GM23338 (cell line): ENCODE measurements around the gene CYP19A1. TPM values are rescaled to one million over a fixed set of nuclear protein-coding genes. Genes with fewer than 3 reads are reported as not detected.

ENCODE experiments used
- ATAC-seq: fragments of 200-7000 bp; cut with Tn5 transposase; 3 replicates; pipeline ENCODE4 v1.9.1; 2020
- DNase-seq: peaks from one replicate; pipeline ENCODE4 v3.0.0-alpha.2; 2015; ENCODE audit warnings: low spot score
- H2AFZ ChIP-seq: fragments of 200-600 bp; sonication (generic); 2 replicates; pipeline ENCODE4 v1.8.0; 2016; ENCODE audit warnings: antibody characterized with exemption, mild to moderate bottlenecking, moderate library complexity
- H3F3A ChIP-seq: fragments of 200-600 bp; sonication (generic); replicated peaks from 2 replicates; pipeline ENCODE4 v1.8.0; 2017; ENCODE audit warnings: antibody characterized with exemption, mixed run types, low read depth
- H3K27ac ChIP-seq: fragments of 200-600 bp; sonication (generic); 2 replicates; pipeline ENCODE4 v1.6.1; 2016; ENCODE audit warnings: low read depth
- H3K27me3 ChIP-seq: fragments of 200-600 bp; sonication (generic); 2 replicates; pipeline ENCODE4 v1.8.0; 2016; ENCODE audit warnings: mild to moderate bottlenecking, mixed run types, moderate library complexity; ENCODE audit not compliant: insufficient read depth
- H3K36me3 ChIP-seq: fragments of 200-600 bp; sonication (generic); 2 replicates; pipeline ENCODE4 v1.8.0; 2016; ENCODE audit warnings: mild to moderate bottlenecking; ENCODE audit not compliant: insufficient read depth
- H3K4me1 ChIP-seq: fragments of 200-600 bp; sonication (generic); 2 replicates; pipeline ENCODE4 v1.8.0; 2016; ENCODE audit warnings: mild to moderate bottlenecking, moderate library complexity; ENCODE audit not compliant: insufficient read depth
- H3K4me2 ChIP-seq: fragments of 200-600 bp; sonication (generic); 2 replicates; pipeline ENCODE4 v1.7.1; 2017; ENCODE audit warnings: mixed run types
- H3K4me3 ChIP-seq: fragments of 200-600 bp; sonication (generic); 2 replicates; pipeline ENCODE4 v1.6.1; 2016; ENCODE audit warnings: mixed run types
- H3K79me2 ChIP-seq: fragments of 200-600 bp; sonication (generic); replicated peaks from 2 replicates; pipeline ENCODE4 v1.8.0; 2017; ENCODE audit warnings: mild to moderate bottlenecking; ENCODE audit not compliant: insufficient read depth
- H3K9me2 ChIP-seq: fragments of 200-600 bp; sonication (generic); 2 replicates; pipeline ENCODE4 v1.8.0; 2017; ENCODE audit not compliant: insufficient read depth
- H4K20me1 ChIP-seq: fragments of 200-600 bp; sonication (generic); replicated peaks from 2 replicates; pipeline ENCODE4 v1.8.0; 2017; ENCODE audit warnings: mild to moderate bottlenecking; ENCODE audit not compliant: insufficient read depth
- H3K27ac Mint-ChIP-seq: 2 replicates; pipeline ENCODE4 v1.8.0; 2020; ENCODE audit warnings: inconsistent platforms, mild to moderate bottlenecking, moderate library complexity, mixed read lengths
- H3K27me3 Mint-ChIP-seq: 3 replicates; pipeline ENCODE4 v1.8.0; 2022; ENCODE audit warnings: low read depth, mild to moderate bottlenecking, moderate library complexity, mixed read lengths, inconsistent platforms; ENCODE audit not compliant: insufficient read depth, poor library complexity
- H3K36me3 Mint-ChIP-seq: 3 replicates; pipeline ENCODE4 v1.8.0; 2021; ENCODE audit warnings: low read depth, mild to moderate bottlenecking, inconsistent platforms, moderate library complexity, mixed read lengths
- H3K4me1 Mint-ChIP-seq: 3 replicates; pipeline ENCODE4 v1.8.0; 2020; ENCODE audit warnings: mild to moderate bottlenecking, inconsistent platforms, mixed read lengths
- H3K4me3 Mint-ChIP-seq: 3 replicates; pipeline ENCODE4 v1.8.0; 2021; ENCODE audit warnings: moderate library complexity, mild to moderate bottlenecking, inconsistent platforms, mixed read lengths
- H3K9me3 Mint-ChIP-seq: 3 replicates; pipeline ENCODE4 v1.8.0; 2020; ENCODE audit warnings: moderate library complexity, mild to moderate bottlenecking, inconsistent platforms, mixed read lengths
- CREB1 ChIP-seq: fragments of 250-450 bp; sonication (Bioruptor Pico); IDR thresholded peaks from 2 replicates; pipeline ENCODE4 v1.5.0; 2020; ENCODE audit warnings: low read depth, mild to moderate bottlenecking, moderate library complexity
- CTCF ChIP-seq, 2 experiments: fragments of 200-600 bp in 1 of 2; sonication (generic) in 1 of 2; conservative IDR thresholded peaks; 2 replicates each; pipeline versions ENCODE4 v1.5.1 to v1.6.1; 2016 to 2017; ENCODE audit warnings: antibody characterized with exemption in 2 of 2, low read depth in 2 of 2, mild to moderate bottlenecking in 2 of 2, moderate library complexity in 1 of 2
- EZH2 ChIP-seq: fragments of 200-600 bp; sonication (generic); IDR thresholded peaks from one replicate; pipeline ENCODE4 v1.8.0; 2017; ENCODE audit warnings: antibody characterized with exemption, mild to moderate bottlenecking, low read depth; ENCODE audit not compliant: unreplicated experiment
- EZH2phosphoT487 ChIP-seq: fragments of 200-600 bp; sonication (generic); IDR thresholded peaks from one replicate; pipeline ENCODE4 v1.8.1; 2018; ENCODE audit warnings: antibody characterized with exemption; ENCODE audit not compliant: unreplicated experiment
- JUNB ChIP-seq: IDR thresholded peaks from one replicate; pipeline ENCODE4 v1.6.1; 2016; ENCODE audit warnings: antibody characterized with exemption; ENCODE audit not compliant: unreplicated experiment
- NANOG ChIP-seq: IDR thresholded peaks from 2 replicates; pipeline ENCODE4 v1.6.1; 2016; ENCODE audit warnings: antibody characterized with exemption, borderline replicate concordance
- POLR2AphosphoS5 ChIP-seq: IDR thresholded peaks from 2 replicates; pipeline ENCODE4 v1.6.1; 2016; ENCODE audit warnings: antibody characterized with exemption, low read depth
- REST ChIP-seq: IDR thresholded peaks from one replicate; pipeline ENCODE4 v1.6.1; 2018; ENCODE audit warnings: antibody characterized with exemption; ENCODE audit not compliant: unreplicated experiment
- ZNF114 ChIP-seq: fragments of 250-450 bp; sonication (Bioruptor Pico); IDR thresholded peaks from 2 replicates; pipeline ENCODE4 v1.5.0; 2020; ENCODE audit warnings: mild to moderate bottlenecking, moderate library complexity
- ZNF331 ChIP-seq: fragments of 250-450 bp; sonication (Bioruptor Pico); IDR thresholded peaks from 2 replicates; pipeline ENCODE4 v1.5.0; 2020; ENCODE audit warnings: low read depth, mild to moderate bottlenecking, moderate library complexity
- polyA plus RNA-seq: library from polyadenylated mRNA; unstranded; fragments of >200 nt; fragmentation: Nextera tagmentation; extraction: Ambion mirVana; gene quantifications from 2 replicates; pipeline ENCODE4 v1.2.1, GENCODE V29; 2016
- total RNA-seq: library from RNA; depleted of rRNA; stranded (reverse); fragments of >200 nt; shearing (Covaris generic); gene quantifications from 2 replicates; pipeline ENCODE4 v1.2.3, GENCODE V29; 2014
- TF ChIP-seq, protein P1 (sequence below): IDR thresholded peaks from 2 replicates; pipeline ENCODE4 v1.6.1; 2016; ENCODE audit warnings: antibody characterized with exemption
- TF ChIP-seq, protein P2 (sequence below): fragments of 250-450 bp; sonication (Bioruptor Pico); IDR thresholded peaks from 2 replicates; pipeline ENCODE4 v1.5.0; 2020; ENCODE audit warnings: mild to moderate bottlenecking, moderate library complexity

Gene CYP19A1
- total and polyA plus RNA-seq, 2 experiments from 2014 or later = 0.42 TPM; not detected in 1

GRCh38 chr15:51186891-51187290 lies 151.5 kb downstream of the CYP19A1 start:
- Histone ChIP-seq H3K4me1 (no peaks in the 10 kb centered on the region; the same call in 1 of the 2 replicates), H3K4me2 (no peak overlapping the region), H3K4me3 (no peak overlapping the region), H3K27ac (no peak overlapping the region), H3K27me3 (no peaks in the 10 kb centered on the region), H2AFZ (no peak overlapping the region), H3F3A (no peaks in the 10 kb centered on the region), H3K79me2 (no peaks in the 10 kb centered on the region), H3K9me2 (no peaks in the 10 kb centered on the region), H3K36me3 (no peaks in the 10 kb centered on the region), H4K20me1 (no peaks in the 10 kb centered on the region)
- no peak overlapping the region for H3K27ac Mint-ChIP-seq
- no peak overlapping the region for H3K4me3 Mint-ChIP-seq
- H3K27me3 Mint-ChIP-seq = peaks cover 3% of the 10 kb centered on the region
- H3K4me1 Mint-ChIP-seq = peaks cover 7% of the 10 kb centered on the region
- TF ChIP-seq JUNB (no peak), POLR2AphosphoS5 (no peak), CTCF (conservative IDR thresholded peaks at IDR 0.05; ENCODE audit: low read depth in 2 of 2) (no peak), ZNF331 (CRISPR knock-in tag) (no peak), CREB1 (CRISPR knock-in tag) (no peak), ZNF114 (CRISPR knock-in tag) (no peak), EZH2 (no peak), EZH2phosphoT487 (no peak), REST (no peak), NANOG (no peak)
- TF ChIP-seq, protein P1, sequence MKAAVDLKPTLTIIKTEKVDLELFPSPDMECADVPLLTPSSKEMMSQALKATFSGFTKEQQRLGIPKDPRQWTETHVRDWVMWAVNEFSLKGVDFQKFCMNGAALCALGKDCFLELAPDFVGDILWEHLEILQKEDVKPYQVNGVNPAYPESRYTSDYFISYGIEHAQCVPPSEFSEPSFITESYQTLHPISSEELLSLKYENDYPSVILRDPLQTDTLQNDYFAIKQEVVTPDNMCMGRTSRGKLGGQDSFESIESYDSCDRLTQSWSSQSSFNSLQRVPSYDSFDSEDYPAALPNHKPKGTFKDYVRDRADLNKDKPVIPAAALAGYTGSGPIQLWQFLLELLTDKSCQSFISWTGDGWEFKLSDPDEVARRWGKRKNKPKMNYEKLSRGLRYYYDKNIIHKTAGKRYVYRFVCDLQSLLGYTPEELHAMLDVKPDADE = no peak
- TF ChIP-seq, protein P2, sequence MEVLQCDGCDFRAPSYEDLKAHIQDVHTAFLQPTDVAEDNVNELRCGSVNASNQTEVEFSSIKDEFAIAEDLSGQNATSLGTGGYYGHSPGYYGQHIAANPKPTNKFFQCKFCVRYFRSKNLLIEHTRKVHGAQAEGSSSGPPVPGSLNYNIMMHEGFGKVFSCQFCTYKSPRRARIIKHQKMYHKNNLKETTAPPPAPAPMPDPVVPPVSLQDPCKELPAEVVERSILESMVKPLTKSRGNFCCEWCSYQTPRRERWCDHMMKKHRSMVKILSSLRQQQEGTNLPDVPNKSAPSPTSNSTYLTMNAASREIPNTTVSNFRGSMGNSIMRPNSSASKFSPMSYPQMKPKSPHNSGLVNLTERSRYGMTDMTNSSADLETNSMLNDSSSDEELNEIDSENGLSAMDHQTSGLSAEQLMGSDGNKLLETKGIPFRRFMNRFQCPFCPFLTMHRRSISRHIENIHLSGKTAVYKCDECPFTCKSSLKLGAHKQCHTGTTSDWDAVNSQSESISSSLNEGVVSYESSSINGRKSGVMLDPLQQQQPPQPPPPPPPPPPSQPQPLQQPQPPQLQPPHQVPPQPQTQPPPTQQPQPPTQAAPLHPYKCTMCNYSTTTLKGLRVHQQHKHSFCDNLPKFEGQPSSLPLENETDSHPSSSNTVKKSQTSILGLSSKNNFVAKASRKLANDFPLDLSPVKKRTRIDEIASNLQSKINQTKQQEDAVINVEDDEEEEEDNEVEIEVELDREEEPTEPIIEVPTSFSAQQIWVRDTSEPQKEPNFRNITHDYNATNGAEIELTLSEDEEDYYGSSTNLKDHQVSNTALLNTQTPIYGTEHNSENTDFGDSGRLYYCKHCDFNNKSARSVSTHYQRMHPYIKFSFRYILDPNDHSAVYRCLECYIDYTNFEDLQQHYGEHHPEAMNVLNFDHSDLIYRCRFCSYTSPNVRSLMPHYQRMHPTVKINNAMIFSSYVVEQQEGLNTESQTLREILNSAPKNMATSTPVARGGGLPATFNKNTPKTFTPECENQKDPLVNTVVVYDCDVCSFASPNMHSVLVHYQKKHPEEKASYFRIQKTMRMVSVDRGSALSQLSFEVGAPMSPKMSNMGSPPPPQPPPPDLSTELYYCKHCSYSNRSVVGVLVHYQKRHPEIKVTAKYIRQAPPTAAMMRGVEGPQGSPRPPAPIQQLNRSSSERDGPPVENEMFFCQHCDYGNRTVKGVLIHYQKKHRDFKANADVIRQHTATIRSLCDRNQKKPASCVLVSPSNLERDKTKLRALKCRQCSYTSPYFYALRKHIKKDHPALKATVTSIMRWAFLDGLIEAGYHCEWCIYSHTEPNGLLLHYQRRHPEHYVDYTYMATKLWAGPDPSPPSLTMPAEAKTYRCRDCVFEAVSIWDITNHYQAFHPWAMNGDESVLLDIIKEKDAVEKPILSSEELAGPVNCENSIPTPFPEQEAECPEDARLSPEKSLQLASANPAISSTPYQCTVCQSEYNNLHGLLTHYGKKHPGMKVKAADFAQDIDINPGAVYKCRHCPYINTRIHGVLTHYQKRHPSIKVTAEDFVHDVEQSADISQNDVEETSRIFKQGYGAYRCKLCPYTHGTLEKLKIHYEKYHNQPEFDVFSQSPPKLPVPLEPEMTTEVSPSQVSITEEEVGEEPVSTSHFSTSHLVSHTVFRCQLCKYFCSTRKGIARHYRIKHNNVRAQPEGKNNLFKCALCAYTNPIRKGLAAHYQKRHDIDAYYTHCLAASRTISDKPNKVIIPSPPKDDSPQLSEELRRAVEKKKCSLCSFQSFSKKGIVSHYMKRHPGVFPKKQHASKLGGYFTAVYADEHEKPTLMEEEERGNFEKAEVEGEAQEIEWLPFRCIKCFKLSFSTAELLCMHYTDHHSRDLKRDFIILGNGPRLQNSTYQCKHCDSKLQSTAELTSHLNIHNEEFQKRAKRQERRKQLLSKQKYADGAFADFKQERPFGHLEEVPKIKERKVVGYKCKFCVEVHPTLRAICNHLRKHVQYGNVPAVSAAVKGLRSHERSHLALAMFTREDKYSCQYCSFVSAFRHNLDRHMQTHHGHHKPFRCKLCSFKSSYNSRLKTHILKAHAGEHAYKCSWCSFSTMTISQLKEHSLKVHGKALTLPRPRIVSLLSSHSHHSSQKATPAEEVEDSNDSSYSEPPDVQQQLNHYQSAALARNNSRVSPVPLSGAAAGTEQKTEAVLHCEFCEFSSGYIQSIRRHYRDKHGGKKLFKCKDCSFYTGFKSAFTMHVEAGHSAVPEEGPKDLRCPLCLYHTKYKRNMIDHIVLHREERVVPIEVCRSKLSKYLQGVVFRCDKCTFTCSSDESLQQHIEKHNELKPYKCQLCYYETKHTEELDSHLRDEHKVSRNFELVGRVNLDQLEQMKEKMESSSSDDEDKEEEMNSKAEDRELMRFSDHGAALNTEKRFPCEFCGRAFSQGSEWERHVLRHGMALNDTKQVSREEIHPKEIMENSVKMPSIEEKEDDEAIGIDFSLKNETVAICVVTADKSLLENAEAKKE = no peak
- no peaks in the 10 kb centered on the region; the same call in 2 of the 3 replicates for H3K9me3 Mint-ChIP-seq
- DNase-seq (no peak), ATAC-seq (no peak)
- no peaks in the 10 kb centered on the region for H3K36me3 Mint-ChIP-seq
